Testis (tissue), 2 donors: ENCODE data around the gene SCNN1G.

Experiments
- POLR2A ChIP-seq: fragments of 450-650 bp; IDR thresholded peaks from one replicate; pipeline ENCODE4 v1.6.1; 2017; ENCODE audit warnings: antibody characterized with exemption, mild to moderate bottlenecking, moderate library complexity
- TF ChIP-seq, protein P1 (sequence below), 3 experiments: fragments of 450-650 bp in 2 of 3; fragments of 200-600 bp in 1 of 3; sonication (generic) in 1 of 3; IDR thresholded peaks; one replicate each; pipeline ENCODE4 v1.5.1; 2016 to 2019; ENCODE audit warnings: antibody characterized with exemption in 3 of 3, mild to moderate bottlenecking in 2 of 3, moderate library complexity in 1 of 3

DNA sequence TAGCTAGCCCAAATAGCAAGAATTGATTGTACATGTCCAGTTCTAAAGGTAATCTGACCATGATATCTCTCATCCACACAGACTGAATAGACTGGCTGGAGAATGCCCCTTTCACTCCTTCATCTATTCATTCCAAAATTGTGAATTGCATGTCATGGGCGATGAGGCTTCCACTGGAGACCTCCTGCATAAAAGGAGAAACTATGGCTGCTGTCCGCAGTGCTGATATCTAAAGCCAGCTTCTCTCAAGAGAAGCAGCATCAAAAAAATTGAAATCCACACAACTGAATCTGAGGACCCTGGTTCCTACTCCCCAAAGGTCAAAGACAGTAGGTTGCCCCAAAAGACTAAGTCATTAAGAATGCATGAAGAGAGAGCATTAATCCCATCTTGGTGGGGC is 7.9 kb upstream of the SCNN1G start:
- TF ChIP-seq, protein P1, sequence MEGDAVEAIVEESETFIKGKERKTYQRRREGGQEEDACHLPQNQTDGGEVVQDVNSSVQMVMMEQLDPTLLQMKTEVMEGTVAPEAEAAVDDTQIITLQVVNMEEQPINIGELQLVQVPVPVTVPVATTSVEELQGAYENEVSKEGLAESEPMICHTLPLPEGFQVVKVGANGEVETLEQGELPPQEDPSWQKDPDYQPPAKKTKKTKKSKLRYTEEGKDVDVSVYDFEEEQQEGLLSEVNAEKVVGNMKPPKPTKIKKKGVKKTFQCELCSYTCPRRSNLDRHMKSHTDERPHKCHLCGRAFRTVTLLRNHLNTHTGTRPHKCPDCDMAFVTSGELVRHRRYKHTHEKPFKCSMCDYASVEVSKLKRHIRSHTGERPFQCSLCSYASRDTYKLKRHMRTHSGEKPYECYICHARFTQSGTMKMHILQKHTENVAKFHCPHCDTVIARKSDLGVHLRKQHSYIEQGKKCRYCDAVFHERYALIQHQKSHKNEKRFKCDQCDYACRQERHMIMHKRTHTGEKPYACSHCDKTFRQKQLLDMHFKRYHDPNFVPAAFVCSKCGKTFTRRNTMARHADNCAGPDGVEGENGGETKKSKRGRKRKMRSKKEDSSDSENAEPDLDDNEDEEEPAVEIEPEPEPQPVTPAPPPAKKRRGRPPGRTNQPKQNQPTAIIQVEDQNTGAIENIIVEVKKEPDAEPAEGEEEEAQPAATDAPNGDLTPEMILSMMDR (IDR thresholded peaks at IDR 0.05) = no peak
- no peak for TF ChIP-seq POLR2A
